ENCODE results near the gene APH1B. TPM values are rescaled to one million over a fixed set of nuclear protein-coding genes. Genes with fewer than 3 reads are reported as not detected.

Gene APH1B
- total RNA-seq, 1 donor, result 17.7 TPM

- H3K36me3 ChIP-seq (ENCODE audit: insufficient read depth, low read length), result peaks cover 20% of the 10 kb centered on the region
- TF ChIP-seq CTCF (IDR thresholded peaks at IDR 0.05; ENCODE audit: extremely low read depth, low read depth, low read length), result no peak
- peaks cover 18% of the 10 kb centered on the region for H3K4me1 ChIP-seq (ENCODE audit: insufficient read depth, low read length)
- H3K79me2 ChIP-seq (ENCODE audit: insufficient read depth, low read length), result peaks cover 15% of the 10 kb centered on the region
- no peak overlapping the region for H2AFZ ChIP-seq (ENCODE audit: low read length)
- H3K4me3 ChIP-seq (ENCODE audit: insufficient read depth, low read length), result no peak overlapping the region
- peak overlapping the region; percentile 70 for H3K27ac ChIP-seq (ENCODE audit: low read depth, low read length)
- no peaks in the 10 kb centered on the region for H3K27me3 ChIP-seq (ENCODE audit: insufficient read depth, low read length)
- no peaks in the 10 kb centered on the region for H3K9me3 ChIP-seq (ENCODE audit: low read depth, low read length)
- peak; percentile 82 for DNase-seq (ENCODE audit: insufficient read length, low spot score, missing footprints)
- H4K20me1 ChIP-seq (ENCODE audit: insufficient read depth, low read length), result no peaks in the 10 kb centered on the region
- peak overlapping the region; percentile 14 for H3K4me2 ChIP-seq (ENCODE audit: insufficient read depth, low read length)
Measured at GRCh38 chr15:63256433-63257274, 20.8 kb upstream of the APH1B start.

GRCh38 chr15:63258658-63259057 lies 18.7 kb upstream of the APH1B start:
- Histone ChIP-seq H2AFZ (ENCODE audit: low read length) (no peak overlapping the region), H4K20me1 (ENCODE audit: insufficient read depth, low read length) (no peaks in the 10 kb centered on the region), H3K9me3 (ENCODE audit: low read depth, low read length) (no peaks in the 10 kb centered on the region), H3K4me2 (ENCODE audit: insufficient read depth, low read length) (no peak overlapping the region), H3K79me2 (ENCODE audit: insufficient read depth, low read length) (peaks cover 14% of the 10 kb centered on the region), H3K27me3 (ENCODE audit: insufficient read depth, low read length) (no peaks in the 10 kb centered on the region), H3K4me1 (ENCODE audit: insufficient read depth, low read length) (peaks cover 15% of the 10 kb centered on the region), H3K27ac (ENCODE audit: low read depth, low read length) (no peak overlapping the region), H3K4me3 (ENCODE audit: insufficient read depth, low read length) (no peak overlapping the region), H3K36me3 (ENCODE audit: insufficient read depth, low read length) (peaks cover 19% of the 10 kb centered on the region)
- no peak for DNase-seq (ENCODE audit: insufficient read length, low spot score, missing footprints)
- no peak for TF ChIP-seq CTCF (IDR thresholded peaks at IDR 0.05; ENCODE audit: extremely low read depth, low read depth, low read length)

GRCh38 chr15:63260791-63261190 lies 16.6 kb upstream of the APH1B start:
- Histone ChIP-seq H3K4me2 (ENCODE audit: insufficient read depth, low read length) (no peak overlapping the region), H4K20me1 (ENCODE audit: insufficient read depth, low read length) (no peaks in the 10 kb centered on the region), H3K27ac (ENCODE audit: low read depth, low read length) (no peak overlapping the region), H3K79me2 (ENCODE audit: insufficient read depth, low read length) (peaks cover 2% of the 10 kb centered on the region), H3K27me3 (ENCODE audit: insufficient read depth, low read length) (no peaks in the 10 kb centered on the region), H3K4me1 (ENCODE audit: insufficient read depth, low read length) (peaks cover 15% of the 10 kb centered on the region), H2AFZ (ENCODE audit: low read length) (no peak overlapping the region), H3K4me3 (ENCODE audit: insufficient read depth, low read length) (no peak overlapping the region), H3K36me3 (ENCODE audit: insufficient read depth, low read length) (peaks cover 24% of the 10 kb centered on the region), H3K9me3 (ENCODE audit: low read depth, low read length) (no peaks in the 10 kb centered on the region)
- DNase-seq (ENCODE audit: insufficient read length, low spot score, missing footprints), result no peak
- TF ChIP-seq CTCF (IDR thresholded peaks at IDR 0.05; ENCODE audit: extremely low read depth, low read depth, low read length), result no peak

- no peak for TF ChIP-seq CTCF (IDR thresholded peaks at IDR 0.05; ENCODE audit: extremely low read depth, low read depth, low read length)
- Histone ChIP-seq H2AFZ (ENCODE audit: low read length) (no peak overlapping the region), H3K36me3 (ENCODE audit: insufficient read depth, low read length) (peaks cover 24% of the 10 kb centered on the region), H3K27ac (ENCODE audit: low read depth, low read length) (no peak overlapping the region), H3K4me3 (ENCODE audit: insufficient read depth, low read length) (no peak overlapping the region), H3K4me2 (ENCODE audit: insufficient read depth, low read length) (no peak overlapping the region), H3K9me3 (ENCODE audit: low read depth, low read length) (no peaks in the 10 kb centered on the region), H3K27me3 (ENCODE audit: insufficient read depth, low read length) (no peaks in the 10 kb centered on the region), H4K20me1 (ENCODE audit: insufficient read depth, low read length) (no peaks in the 10 kb centered on the region), H3K4me1 (ENCODE audit: insufficient read depth, low read length) (peaks cover 11% of the 10 kb centered on the region), H3K79me2 (ENCODE audit: insufficient read depth, low read length) (no peaks in the 10 kb centered on the region)
- DNase-seq (ENCODE audit: insufficient read length, low spot score, missing footprints), result no peak
Measured at GRCh38 chr15:63261311-63261710, 16.1 kb upstream of the APH1B start.
